Stomach (tissue), 4 donors: ENCODE measurements around the gene RUFY4.

Experiments used
- CTCF ChIP-seq, 7 experiments: fragments of 450-650 bp in 4 of 7; fragments of 200-600 bp in 3 of 7; sonication (generic) in 3 of 7; IDR thresholded peaks; one replicate each; pipeline ENCODE4 v1.5.1; 2016 to 2019; ENCODE audit warnings: antibody characterized with exemption in 7 of 7, control low read depth in 2 of 7, mild to moderate bottlenecking in 1 of 7
- EP300 ChIP-seq: sonication (generic); formaldehyde crosslinking; IDR thresholded peaks from one replicate; pipeline ENCODE4 v1.6.1; 2017; ENCODE audit warnings: antibody characterized with exemption
- POLR2A ChIP-seq, 4 donors: fragments of 450-650 bp; IDR thresholded peaks; one replicate each; pipeline ENCODE4 v1.6.1; 2016; ENCODE audit warnings: antibody characterized with exemption in 4 of 4, control low read depth in 2 of 4, mild to moderate bottlenecking in 1 of 4, moderate library complexity in 1 of 4
- POLR2AphosphoS5 ChIP-seq, 3 donors: sonication (generic); formaldehyde crosslinking; IDR thresholded peaks; one replicate each; pipeline ENCODE4 v1.6.1; 2016; ENCODE audit warnings: antibody characterized with exemption in 3 of 3

GRCh38 chr2:218073185-218073584 is 4.1 kb downstream of the RUFY4 start:
- no peak for TF ChIP-seq CTCF (IDR thresholded peaks at IDR 0.05)
- no peak for TF ChIP-seq POLR2A (IDR thresholded peaks at IDR 0.05)
- no peak for TF ChIP-seq POLR2AphosphoS5 (IDR thresholded peaks at IDR 0.05)
- TF ChIP-seq EP300: no peak
